ENCODE results near the gene KDM4C. TPM values are rescaled to one million over a fixed set of nuclear protein-coding genes. Genes with fewer than 3 reads are reported as not detected.
"Not testable (repeated sequence)": the region's sequence is repeated elsewhere in the genome, so short reads cannot be mapped to it uniquely, and the experiment has no call there.

The KDM4C gene
- polyA plus RNA-seq, 4 donors = 13.4 to 19.0 (median 17.3) TPM

GRCh38 chr9:6924988-6925563 is 167.3 kb downstream of the KDM4C start:
- no peak for DNase-seq (ENCODE audit: low read depth in 4 of 4, low spot score in 2 of 4)

GRCh38 chr9:6925836-6926235 is 168.1 kb downstream of the KDM4C start:
- no peak for DNase-seq (ENCODE audit: low read depth in 4 of 4, low spot score in 2 of 4)

GRCh38 chr9:6926436-6926835 is 168.7 kb downstream of the KDM4C start:
- no peak for DNase-seq (ENCODE audit: low read depth in 4 of 4, low spot score in 2 of 4)

GRCh38 chr9:6927838-6928237 is 170.1 kb downstream of the KDM4C start:
- DNase-seq (ENCODE audit: low read depth in 4 of 4, low spot score in 2 of 4) = no peak

- DNase-seq (ENCODE audit: low read depth in 4 of 4, low spot score in 2 of 4) = no peak
Measured at GRCh38 chr9:6928863-6929262, 171.1 kb downstream of the KDM4C start.

- no peak for DNase-seq (ENCODE audit: low read depth in 4 of 4, low spot score in 2 of 4)
Measured at GRCh38 chr9:6929441-6930215, 171.9 kb downstream of the KDM4C start.

DNA sequence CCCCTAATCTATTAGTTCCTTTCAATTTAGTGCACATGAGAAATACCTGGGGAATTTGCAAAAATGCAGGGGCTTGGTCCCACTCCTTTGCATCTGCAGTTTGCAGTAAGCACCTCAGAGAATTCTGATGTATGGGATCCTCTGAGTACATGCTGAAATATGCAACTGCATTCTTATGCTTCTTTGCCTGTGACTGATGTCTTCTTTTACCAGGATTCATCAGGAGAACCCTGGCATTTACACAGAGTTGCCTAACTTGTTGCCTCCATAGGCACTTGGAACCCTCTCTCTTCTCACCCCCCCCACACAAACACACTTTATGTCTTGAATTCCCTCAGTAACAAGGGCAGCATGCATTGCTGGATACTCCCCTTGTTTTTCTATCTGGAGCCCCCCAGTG is 173.1 kb downstream of the KDM4C start:
- DNase-seq (ENCODE audit: low read depth in 4 of 4, low spot score in 2 of 4) = no peak

DNA sequence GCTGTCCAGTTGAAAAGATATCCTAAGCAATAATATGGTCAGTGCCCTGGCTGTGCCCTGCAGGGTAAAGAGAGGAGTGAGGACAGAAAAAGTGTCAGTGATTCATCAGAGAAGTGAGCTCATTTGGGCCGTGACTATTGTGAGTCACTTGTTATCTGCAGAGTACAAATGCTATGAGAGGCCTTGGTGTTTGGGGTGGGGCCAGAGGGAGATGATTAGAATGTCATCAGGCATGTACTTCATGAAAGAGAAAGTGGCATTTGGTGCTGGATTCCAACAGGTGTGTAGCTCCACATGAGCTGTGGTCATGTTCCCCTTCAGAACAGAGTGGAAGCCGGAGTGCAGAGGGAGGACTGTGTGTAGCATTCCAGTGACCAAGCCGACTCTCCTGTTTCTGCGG is 174.1 kb downstream of the KDM4C start:
- DNase-seq (ENCODE audit: low read depth in 4 of 4, low spot score in 2 of 4) = no peak

- DNase-seq (ENCODE audit: low read depth in 4 of 4, low spot score in 2 of 4) = no peak
Measured at GRCh38 chr9:6936103-6936502, 178.3 kb downstream of the KDM4C start.

DNA sequence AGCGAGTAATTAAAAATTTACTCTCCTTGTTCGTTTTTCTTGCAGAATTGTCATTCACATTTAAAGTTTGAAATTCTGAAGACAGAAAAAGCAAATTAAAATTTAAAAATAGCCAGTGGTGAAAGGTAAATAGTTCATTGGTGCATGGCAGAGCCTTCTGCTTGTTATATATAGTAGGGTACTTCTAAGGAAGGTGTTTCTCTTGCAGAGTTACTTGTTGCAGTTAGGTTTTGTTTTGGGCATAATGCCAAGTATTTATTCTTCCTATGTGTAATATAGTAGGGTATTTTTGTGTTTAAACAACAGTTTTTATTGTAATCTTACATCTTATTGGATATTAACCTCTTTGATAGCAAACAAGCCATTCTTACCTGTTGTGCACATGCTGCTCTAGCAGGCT is 179.4 kb downstream of the KDM4C start:
- no peak for DNase-seq (ENCODE audit: low read depth in 4 of 4, low spot score in 2 of 4)

DNA sequence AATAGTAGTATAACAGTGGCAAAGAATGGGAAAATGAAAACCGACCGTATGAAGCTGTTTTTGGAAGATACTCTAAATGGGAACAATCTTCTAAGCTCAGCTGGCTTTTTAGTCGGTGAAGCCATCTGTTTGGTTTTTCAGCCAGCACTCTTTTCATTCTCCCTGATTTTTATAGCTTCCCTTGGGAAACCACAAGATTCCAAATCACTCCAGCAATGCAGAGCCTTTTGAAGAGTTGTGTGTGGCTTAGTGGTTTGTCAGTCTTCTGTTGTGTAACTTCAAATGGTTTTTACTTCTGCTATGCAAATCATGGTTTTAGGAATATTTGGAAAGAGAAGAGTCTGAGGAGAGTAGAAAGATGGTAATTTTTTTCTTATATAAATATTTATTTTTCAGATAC is 180.7 kb downstream of the KDM4C start:
- no peak for DNase-seq (ENCODE audit: low read depth in 4 of 4, low spot score in 2 of 4)

- no peak for DNase-seq (ENCODE audit: low read depth in 4 of 4, low spot score in 2 of 4)
Measured at GRCh38 chr9:6938873-6939272, 181.1 kb downstream of the KDM4C start.

- DNase-seq (ENCODE audit: low read depth in 4 of 4, low spot score in 2 of 4) = no peak
Measured at GRCh38 chr9:6941501-6941900, 183.7 kb downstream of the KDM4C start.

GRCh38 chr9:6942406-6942805 is 184.6 kb downstream of the KDM4C start:
- no peak for DNase-seq (ENCODE audit: low read depth in 4 of 4, low spot score in 2 of 4)

DNA sequence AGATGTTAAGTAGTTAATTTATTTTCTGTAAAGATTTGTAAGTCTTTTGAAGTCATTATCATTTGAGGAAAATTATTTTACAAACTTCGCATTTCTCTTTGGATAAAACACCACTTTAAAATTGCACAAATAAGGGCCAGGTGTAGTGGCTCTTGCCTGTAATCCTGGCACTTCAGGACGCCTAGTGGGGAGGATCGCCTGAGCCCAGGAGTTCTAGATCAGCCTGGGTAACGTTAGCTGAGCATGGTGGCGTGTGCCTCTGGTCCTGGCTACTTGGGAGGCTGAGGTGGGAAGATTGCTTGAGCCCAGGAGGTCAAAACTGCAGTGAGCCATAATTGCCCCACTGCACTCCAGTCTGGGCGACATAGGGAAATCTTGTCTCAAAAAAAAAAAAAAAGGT is 185.5 kb downstream of the KDM4C start:
- DNase-seq (ENCODE audit: low read depth in 4 of 4, low spot score in 2 of 4) = no peak

DNA sequence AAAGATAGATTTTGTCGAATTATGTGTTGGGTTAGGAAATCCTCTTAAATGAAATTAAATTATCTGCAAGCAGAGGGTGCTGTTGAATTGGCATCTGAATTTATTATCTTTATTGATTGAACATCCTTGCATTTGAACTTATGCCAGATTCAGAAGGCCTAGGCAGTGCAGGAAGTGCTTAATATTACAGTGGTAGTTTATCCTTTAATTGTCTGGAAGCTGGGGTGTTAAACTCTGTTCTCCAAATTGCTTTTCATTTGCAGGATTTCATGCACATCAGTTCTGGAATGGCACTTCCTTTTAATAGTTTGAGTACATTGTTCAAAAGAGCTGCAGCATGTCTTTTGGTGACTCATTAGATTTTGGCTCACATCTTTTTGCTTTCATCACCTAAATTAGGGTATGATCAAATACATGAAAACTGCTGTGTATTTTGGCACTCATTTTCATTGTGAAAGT is 186.3 kb downstream of the KDM4C start:
- no peak for DNase-seq (ENCODE audit: low read depth in 4 of 4, low spot score in 2 of 4)

DNA sequence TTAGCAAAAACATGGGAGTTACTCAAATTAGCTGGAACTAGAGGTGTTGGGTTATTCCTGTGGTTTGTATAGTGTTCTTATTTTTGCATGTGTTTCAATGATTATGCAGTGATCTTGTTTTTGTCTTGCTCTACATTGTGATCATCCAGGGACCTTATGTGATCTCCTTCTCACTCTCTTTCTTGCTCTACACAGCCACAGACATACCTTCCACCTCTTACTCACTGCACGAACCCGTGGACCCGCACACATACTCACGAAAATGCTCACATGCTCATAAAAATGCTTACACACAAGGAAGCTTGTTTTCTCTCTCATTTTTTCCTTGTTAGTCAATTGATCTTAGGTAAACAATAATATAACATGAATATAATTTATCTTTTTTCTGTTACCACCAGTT is 187.1 kb downstream of the KDM4C start:
- DNase-seq (ENCODE audit: low read depth in 4 of 4, low spot score in 2 of 4) = no peak

- DNase-seq (ENCODE audit: low read depth in 4 of 4, low spot score in 2 of 4) = no peak
Measured at GRCh38 chr9:6945816-6946215, 188.0 kb downstream of the KDM4C start.

GRCh38 chr9:6946583-6947166 is 188.9 kb downstream of the KDM4C start:
- no peak for DNase-seq (ENCODE audit: low read depth in 4 of 4, low spot score in 2 of 4)

GRCh38 chr9:6948921-6949320 is 191.1 kb downstream of the KDM4C start:
- not testable (repeated sequence) for DNase-seq (ENCODE audit: low read depth in 4 of 4, low spot score in 2 of 4)

DNA sequence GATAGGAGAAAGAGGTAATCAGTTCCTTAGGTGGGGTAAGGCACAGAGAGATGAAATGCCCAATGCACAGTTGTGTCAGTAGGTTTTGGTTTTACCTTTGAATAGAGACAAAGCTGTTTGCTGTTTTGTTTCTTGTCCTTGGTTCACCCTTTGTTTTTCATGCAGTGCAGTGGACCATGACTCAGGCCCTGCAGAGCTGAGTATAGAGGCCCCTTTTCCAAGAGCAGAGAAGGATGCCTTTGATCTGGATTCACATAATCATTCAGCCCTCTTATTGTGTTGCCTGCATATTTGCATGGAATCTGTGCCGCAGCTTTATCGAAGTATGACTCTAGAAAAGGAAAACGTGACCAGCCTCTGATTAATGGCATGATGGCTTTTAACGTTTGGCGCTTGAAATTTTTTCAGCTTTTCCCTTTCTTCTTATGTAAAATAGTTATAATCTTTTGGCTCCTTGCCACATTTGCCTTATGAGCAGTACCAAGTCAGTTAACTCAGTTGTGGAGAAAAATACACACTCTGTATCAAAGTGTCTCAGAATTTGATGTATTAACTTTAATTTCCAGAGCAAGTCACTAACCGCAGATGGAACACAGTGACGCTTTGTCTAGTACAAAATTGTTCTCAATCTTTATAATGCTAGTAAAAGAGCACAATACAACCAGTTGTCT is 197.6 kb downstream of the KDM4C start:
- no peak for DNase-seq (ENCODE audit: low read depth in 4 of 4, low spot score in 2 of 4)
